ENCODE measurements around the gene ADD2.

ADD2 gene

GRCh38 chr2:70697603-70698383 lies 70.2 kb downstream of the ADD2 start:
- no peak for FAIRE-seq

DNA sequence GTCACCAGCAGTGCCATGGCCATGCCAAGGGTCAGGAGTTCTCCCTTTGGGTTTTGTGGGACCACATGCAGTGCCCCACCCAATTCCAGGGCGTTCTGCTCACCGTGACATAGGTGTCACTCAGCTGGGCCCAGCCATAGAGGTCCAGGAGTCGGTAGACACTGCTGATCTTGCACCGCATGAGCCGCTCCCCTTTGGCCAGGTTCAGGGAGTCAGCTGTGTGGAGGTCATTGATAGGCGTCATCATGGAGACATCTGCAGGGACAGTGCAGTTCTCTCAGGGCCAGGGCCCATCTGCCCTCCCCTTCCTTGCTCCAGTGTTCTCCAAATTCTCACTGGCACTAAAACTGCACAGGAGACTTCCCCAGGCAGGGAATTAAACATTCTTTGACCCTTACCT lies 71.9 kb downstream of the ADD2 start:
- no peak for FAIRE-seq

DNA sequence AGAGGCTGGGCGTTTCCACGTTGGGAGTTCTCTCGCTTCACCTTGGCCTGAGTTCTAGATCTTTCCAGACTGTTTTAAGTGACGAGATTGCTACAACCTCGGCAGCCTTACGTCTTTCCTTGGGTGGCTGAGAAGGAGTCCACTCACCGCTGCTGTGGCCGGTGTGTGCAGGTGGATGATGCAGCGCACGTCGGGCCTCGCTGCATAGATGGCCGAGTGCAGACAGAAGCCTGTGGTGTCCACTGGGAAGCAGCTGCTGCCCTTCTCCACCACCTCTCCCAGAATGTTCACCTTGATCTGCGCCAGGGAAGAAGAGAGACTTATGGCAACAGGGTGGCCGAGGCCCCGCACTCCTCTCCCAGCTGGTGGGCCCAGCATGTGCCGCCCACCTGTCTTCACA lies 75.7 kb downstream of the ADD2 start:
- FAIRE-seq, result no peak

DNA sequence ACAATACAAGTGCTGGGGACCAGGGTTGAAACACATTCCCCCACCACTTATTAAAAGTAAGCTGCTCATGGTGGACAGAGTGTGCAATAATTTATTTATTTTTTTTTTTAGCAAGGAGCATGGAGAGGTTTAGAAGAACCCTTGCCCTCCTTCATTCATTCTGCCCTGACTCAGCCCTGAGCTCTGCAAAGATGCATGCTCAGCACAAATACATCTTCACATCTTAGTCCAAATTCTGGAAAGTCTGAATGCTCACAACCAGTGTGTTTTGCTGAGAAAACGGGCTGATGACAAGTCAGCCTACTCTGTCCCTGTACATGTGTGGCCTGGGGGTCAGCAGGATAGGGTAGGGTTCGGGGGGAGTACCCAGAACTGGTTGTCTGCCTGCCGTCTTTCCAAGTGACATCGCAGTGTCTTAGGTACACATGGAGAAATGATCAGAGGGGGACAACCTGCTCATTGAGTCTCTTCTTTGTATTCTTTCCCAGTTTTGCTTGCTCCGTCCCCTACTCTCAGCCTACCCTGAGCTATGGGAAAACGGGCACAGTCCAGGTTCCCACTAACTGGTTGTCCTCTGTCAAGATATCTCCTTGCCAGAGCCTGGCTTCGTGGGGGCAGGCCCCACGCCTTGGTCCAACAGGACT lies 76.4 kb downstream of the ADD2 start:
- no peak for FAIRE-seq

- no peak for FAIRE-seq
Measured at GRCh38 chr2:70690846-70691245, 77.2 kb downstream of the ADD2 start.

DNA sequence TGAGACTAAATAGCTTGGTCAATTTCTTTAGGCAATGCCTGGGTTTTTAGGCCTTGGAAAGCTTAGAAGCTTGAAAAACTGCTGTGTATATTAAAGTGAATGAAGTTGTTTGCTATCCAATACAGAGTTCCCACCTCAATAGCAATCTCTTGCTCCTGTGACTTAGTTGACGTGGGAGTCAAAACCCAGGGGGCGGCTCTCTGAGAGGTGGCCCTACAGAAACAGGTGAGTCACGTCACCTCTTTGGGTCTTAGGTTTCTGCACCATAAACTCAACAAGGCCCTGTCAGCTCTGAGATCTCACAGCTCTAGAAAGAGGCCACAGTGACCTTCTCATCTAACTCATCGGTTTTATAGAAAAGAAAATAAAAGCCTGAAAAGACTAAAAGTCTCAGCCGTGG lies 79.6 kb downstream of the ADD2 start:
- FAIRE-seq, result no peak

DNA sequence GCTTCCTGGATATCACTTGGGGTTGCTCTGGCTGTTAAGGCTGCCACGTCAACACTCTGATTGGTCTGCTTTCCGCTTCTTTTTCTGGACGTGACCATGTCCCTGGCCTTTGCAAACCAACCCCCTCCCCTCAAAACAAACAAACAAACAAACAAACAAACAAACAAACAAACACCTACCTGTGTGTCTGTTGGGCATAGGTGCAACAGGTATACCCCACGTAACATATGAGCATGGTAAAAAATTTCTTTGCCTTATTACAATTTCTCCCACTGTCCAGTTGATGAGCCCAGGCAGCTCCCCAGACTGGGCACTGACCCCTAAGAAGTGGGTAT lies 80.6 kb downstream of the ADD2 start:
- no peak for FAIRE-seq

- FAIRE-seq, result no peak
Measured at GRCh38 chr2:70686577-70687460, 81.2 kb downstream of the ADD2 start.

- FAIRE-seq, result no peak
Measured at GRCh38 chr2:70685771-70686171, 82.2 kb downstream of the ADD2 start.

DNA sequence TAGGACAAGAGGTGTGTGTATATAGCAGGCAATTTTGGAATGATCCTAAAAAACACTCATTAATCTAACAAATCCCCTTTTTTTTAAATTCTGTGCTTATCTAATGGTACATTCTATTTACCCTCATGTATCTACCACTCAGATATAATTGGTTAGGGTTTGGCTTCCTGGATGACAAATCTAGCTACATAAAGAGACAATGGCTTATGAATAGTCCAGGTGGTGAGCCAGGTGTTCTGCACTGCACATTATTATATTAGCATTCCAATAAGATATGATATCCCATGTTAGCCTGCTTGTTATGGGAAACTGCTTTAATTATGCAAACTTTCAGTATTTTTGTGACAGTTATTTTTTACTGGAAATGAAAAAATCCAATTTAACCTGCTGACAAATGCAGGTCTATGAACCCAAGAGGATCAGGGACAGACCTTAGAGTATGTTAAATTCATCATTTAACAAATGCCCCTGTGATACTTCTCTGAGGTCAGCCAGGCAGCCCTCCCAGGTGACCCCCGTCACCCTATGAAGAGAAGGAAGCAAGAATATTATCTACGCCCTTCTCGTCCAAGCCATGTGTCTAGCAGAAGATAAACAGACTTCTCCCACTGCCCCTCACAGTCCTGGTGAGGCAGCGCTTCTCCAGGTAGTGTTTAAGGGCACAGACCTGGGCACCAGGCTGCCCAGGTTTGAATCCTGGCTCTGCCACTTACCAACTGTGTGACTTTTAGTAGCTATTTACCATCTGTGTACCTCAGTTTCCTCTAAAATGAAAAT lies 83.0 kb downstream of the ADD2 start:
- no peak for FAIRE-seq

DNA sequence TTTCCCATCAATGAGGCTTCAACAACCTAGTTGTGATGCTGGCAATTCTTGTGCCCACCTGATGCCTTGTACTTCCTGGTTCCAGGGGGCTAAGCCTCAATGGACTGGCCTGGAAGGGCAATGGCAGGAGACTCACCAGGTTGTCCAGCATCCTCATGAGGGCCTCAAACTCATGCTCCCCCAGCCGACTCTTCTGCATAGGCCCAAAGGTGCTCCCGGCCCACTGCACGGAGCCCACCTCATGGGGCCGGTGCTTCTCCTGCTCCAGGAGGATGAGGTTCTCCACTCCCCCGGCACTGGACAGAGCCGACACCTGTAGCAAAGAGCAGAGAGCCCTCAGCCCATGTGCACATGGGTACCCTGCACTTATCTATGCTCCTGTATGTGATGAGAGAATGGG lies 84.5 kb downstream of the ADD2 start:
- no peak for FAIRE-seq

- no peak for FAIRE-seq
Measured at GRCh38 chr2:70680735-70681134, 87.3 kb downstream of the ADD2 start.

- FAIRE-seq, result no peak
Measured at GRCh38 chr2:70679259-70679658, 88.7 kb downstream of the ADD2 start.

- FAIRE-seq, result no peak
Measured at GRCh38 chr2:70678576-70679143, 89.3 kb downstream of the ADD2 start.

DNA sequence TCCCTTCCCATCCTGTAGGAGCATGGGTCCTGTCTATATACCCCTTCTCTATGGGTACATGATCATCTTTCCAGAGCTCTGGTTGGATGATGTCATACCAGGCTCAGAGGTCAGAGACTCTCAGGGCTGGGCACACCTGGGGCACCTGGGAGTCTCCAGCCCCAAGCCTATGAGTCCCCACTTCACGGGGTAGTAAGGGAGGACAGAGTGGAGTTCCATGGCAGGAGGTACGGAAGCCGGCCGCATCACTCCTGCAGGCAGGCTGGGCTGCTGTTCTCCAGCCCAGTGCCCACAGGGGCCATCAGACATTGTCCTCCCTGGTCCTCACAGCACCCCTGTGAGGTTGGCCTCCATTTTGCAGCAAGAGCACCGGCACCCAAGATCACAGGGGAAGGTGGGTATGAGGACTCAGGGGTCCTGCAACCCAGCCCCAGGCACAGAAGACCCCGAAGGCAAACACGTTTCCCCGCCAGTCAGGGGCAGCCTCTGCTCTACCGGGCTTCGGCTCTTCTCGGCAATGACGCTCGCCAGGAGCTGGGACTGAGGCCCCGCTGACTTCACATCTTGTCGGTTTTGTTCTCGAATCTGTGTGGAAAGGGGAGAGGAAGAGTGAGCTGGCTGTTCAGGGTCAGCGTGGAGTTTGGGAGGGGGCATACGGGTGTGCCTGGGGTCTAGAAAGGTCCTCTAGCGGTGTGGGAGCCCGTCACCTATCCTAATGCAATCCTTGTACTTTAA lies 91.5 kb downstream of the ADD2 start:
- no peak for FAIRE-seq

DNA sequence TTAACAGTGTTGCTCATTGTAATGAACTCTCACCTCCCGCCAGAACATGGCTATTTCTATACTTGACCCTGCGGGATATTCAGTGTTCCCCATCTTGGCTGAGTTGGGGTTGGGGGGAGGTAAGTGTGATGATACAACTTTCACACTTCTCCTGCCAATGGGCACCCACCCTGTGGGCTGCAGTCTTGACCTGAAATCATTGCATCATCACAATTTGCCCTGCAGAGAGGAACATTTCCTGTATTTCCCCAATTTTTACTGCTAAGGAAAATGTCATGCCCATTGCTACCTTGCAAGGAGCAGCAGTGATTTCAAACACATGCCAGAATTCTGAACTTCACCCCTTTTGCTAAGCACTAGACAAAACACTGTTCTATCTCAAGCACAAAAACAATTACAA lies 92.1 kb downstream of the ADD2 start:
- FAIRE-seq, result no peak

GRCh38 chr2:70674636-70675430 lies 93.2 kb downstream of the ADD2 start:
- FAIRE-seq, result no peak

GRCh38 chr2:70673041-70673647 lies 94.9 kb downstream of the ADD2 start:
- FAIRE-seq, result no peak

- no peak for FAIRE-seq
Measured at GRCh38 chr2:70671092-70671675, 96.8 kb downstream of the ADD2 start.

GRCh38 chr2:70670626-70671025 lies 97.4 kb downstream of the ADD2 start:
- FAIRE-seq, result no peak

All from endometrium (tissue), 2 donors.